Measurements from ENCODE around the gene CHST15. TPM values are rescaled to one million over a fixed set of nuclear protein-coding genes. Genes with fewer than 3 reads are reported as not detected.

Gene CHST15
- total RNA-seq, 1 donor from 2014 or later, result 1.5 TPM

DNA sequence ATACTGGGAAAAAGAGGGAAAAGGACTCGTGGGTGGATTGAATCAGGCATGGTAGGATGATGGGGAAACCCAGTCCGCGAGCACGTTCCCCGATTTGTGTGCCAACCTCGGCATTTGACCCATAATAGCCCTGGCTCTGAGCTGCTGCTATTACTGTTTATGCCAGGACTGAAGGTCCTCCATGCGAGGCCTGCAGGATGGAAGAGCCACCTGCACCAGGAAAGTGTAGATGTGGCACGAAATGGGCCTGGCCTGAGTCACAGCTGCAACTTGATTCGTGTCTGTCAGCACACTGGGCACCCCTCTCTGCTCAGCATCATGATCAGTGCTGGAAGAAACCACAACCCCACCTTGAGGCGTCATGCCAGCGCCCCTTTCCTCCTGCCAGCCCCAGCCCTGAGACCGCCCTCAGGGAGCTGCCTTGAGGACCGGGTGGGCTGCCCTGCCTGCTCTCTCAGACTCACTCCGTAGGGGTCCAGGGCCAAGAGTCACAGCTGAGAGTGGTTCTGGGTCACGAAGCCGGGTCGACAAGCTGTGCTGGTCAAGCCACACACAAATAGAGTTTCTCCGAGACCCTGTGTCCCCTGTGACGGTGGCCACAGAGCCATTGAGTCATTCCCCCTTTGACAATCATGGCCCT, 74.4 kb downstream of the CHST15 start:
- H3K4me1 Mint-ChIP-seq, result peaks cover 17% of the 10 kb centered on the region
- no peaks in the 10 kb centered on the region for H3K9me3 Mint-ChIP-seq
- TF ChIP-seq CTCF (conservative IDR thresholded peaks at IDR 0.05), result no peak
- no peaks in the 10 kb centered on the region for H3K36me3 Mint-ChIP-seq (ENCODE audit: low read depth)
- H3K4me3 Mint-ChIP-seq, result no peak overlapping the region
- H3K27ac Mint-ChIP-seq (ENCODE audit: unreplicated experiment), result no peak overlapping the region
- H3K27me3 Mint-ChIP-seq (ENCODE audit: low read depth), result peaks cover 47% of the 10 kb centered on the region
- no peak for DNase-seq (ENCODE audit: low read depth, low spot score)

DNA sequence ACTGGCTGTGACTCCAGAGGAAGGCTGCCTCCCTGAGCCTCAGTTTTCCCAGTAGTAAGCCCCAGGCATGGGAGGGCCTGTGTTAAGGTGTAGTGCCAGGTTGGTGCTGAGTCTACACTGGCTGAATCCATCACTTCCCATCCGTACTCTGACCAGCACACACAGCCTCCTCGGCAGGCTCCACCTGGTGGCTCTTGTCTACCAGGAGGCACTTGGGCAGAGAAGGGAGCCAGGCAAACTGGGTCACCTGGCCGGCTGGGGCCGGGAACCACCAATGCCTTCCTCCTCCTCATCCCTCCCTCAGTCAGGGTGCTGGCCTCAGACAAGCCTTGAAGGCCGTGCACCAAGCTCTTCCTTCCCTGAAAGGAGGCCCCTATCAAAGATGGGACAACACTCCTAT, 75.7 kb downstream of the CHST15 start:
- H3K4me1 Mint-ChIP-seq, result peaks cover 17% of the 10 kb centered on the region
- H3K36me3 Mint-ChIP-seq (ENCODE audit: low read depth), result peaks cover 2% of the 10 kb centered on the region
- H3K27me3 Mint-ChIP-seq (ENCODE audit: low read depth), result peaks cover 38% of the 10 kb centered on the region
- H3K27ac Mint-ChIP-seq (ENCODE audit: unreplicated experiment), result no peak overlapping the region
- no peak for DNase-seq (ENCODE audit: low read depth, low spot score)
- H3K9me3 Mint-ChIP-seq, result peaks cover 3% of the 10 kb centered on the region
- TF ChIP-seq CTCF (conservative IDR thresholded peaks at IDR 0.05), result no peak
- no peak overlapping the region for H3K4me3 Mint-ChIP-seq

DNA sequence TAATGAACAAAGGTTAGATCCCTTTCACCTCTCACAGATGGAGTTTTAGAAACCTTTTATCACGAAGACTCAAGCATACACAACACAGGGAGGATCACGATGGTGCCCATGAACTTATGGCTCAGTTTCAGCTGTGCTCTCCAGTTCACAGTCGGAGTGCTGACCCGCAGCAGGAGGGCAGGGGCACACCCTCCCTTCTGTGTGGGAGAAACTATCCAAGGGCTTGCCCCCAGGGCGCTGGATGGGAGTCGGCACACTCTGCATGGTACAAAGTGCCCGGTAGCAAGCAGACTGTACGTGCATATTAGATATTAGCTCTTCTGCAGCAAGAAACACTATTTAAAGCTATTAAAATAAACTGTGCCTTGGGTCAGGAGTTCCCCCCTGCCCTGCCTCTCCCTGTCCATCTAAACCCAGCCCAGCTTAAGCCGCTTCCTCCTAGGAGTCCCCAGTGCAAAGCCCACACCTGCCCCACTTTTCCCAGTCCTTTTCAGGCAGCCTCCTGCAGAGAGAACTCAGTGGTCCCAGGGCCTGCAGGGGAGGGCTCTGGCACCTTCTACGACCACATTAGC, 76.5 kb downstream of the CHST15 start:
- TF ChIP-seq CTCF (conservative IDR thresholded peaks at IDR 0.05), result no peak
- Mint-ChIP-seq H3K27ac (ENCODE audit: unreplicated experiment) (no peak overlapping the region), H3K36me3 (ENCODE audit: low read depth) (peaks cover 2% of the 10 kb centered on the region), H3K9me3 (peaks cover 3% of the 10 kb centered on the region), H3K4me3 (no peak overlapping the region), H3K27me3 (ENCODE audit: low read depth) (peaks cover 29% of the 10 kb centered on the region), H3K4me1 (peaks cover 16% of the 10 kb centered on the region)
- DNase-seq (ENCODE audit: low read depth, low spot score), result no peak

DNA sequence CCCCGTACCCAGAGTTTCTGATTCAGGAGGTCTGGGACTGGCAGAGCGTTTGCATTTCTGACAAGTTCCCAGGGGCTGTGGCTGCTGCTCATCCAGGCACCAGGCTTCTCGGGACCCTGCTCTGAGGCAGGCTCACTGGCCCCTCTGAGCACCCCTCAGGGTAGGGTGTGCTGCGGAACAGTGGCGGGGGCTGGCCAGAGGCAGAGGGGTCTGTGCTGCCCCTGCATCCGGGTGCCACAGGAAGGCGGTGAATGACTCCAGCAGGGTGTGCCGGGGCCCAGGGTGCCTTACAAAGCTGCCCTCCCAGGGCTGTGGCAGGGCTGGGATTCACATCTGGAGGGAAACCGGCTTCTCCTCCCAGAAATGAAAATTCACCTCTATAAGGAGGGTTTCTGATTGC, 77.4 kb downstream of the CHST15 start:
- H3K4me1 Mint-ChIP-seq, result peaks cover 7% of the 10 kb centered on the region
- peaks cover 3% of the 10 kb centered on the region for H3K9me3 Mint-ChIP-seq
- peaks cover 2% of the 10 kb centered on the region for H3K36me3 Mint-ChIP-seq (ENCODE audit: low read depth)
- no peak overlapping the region for H3K27ac Mint-ChIP-seq (ENCODE audit: unreplicated experiment)
- no peak for TF ChIP-seq CTCF (conservative IDR thresholded peaks at IDR 0.05)
- peaks cover 20% of the 10 kb centered on the region for H3K27me3 Mint-ChIP-seq (ENCODE audit: low read depth)
- no peak overlapping the region for H3K4me3 Mint-ChIP-seq
- no peak for DNase-seq (ENCODE audit: low read depth, low spot score)

DNA sequence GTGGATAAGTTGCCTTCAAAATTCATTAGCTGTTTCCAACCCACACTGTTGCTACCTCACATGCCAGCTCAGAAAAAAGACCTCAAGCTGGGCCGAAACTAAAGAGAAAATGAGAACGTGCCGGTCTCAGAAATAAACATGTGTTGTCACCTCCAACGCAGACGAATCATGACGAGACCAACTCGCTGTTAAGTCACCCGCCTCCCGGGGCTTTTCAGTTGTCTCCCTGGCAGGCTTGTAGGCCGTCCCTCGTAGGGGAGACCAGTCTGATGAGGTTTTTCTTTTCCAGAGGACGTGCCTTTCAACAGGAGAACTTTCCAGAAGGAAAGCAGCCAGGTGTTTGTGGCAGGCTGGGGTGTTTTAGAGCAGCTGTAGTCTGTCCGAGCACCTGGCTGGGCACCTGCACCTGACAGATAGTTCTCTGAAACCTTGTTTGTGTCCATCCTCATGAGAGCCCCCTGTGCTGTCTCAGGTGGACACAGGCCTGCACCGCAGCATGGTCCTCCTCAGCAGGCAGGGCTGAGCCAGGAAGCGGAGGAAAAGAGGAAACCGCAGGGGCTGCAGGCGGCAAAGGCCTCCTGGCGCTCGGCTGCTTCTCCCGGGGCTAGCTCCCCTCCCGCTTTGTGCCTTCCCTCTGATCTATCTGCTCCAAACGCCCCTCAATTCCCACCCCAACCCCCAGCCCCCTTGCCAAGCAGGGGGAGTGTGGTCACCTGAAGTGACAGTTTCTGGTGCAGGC, 78.8 kb downstream of the CHST15 start:
- Mint-ChIP-seq H3K27me3 (ENCODE audit: low read depth) (peaks cover 7% of the 10 kb centered on the region), H3K27ac (ENCODE audit: unreplicated experiment) (no peak overlapping the region), H3K4me3 (no peak overlapping the region), H3K4me1 (no peaks in the 10 kb centered on the region), H3K9me3 (peaks cover 3% of the 10 kb centered on the region), H3K36me3 (ENCODE audit: low read depth) (peaks cover 2% of the 10 kb centered on the region)
- DNase-seq (ENCODE audit: low read depth, low spot score), result no peak
- TF ChIP-seq CTCF (conservative IDR thresholded peaks at IDR 0.05), result no peak
